ENCODE measurements around the gene CRYBA4.
"Not testable (repeated sequence)": the region's sequence is repeated elsewhere in the genome, so short reads cannot be mapped to it uniquely, and the experiment has no call there.

The CRYBA4 gene

GRCh38 chr22:26609287-26609686, 12.5 kb upstream of the CRYBA4 start:
- DNase-seq (ENCODE audit: extremely low spot score), result no peak
- POLR2A ChIA-PET, result no interaction called here
- CTCF ChIA-PET, result no interaction called here
- TF ChIP-seq PKNOX1 (IDR thresholded peaks at IDR 0.05) (no peak), ARNT (IDR thresholded peaks at IDR 0.05) (no peak), LEF1 (IDR thresholded peaks at IDR 0.05; ENCODE audit: borderline replicate concordance) (no peak), FOXM1 (IDR thresholded peaks at IDR 0.05; ENCODE audit: borderline replicate concordance) (no peak), TARDBP (IDR thresholded peaks at IDR 0.05) (no peak), CTBP1 (IDR thresholded peaks at IDR 0.05; ENCODE audit: borderline replicate concordance) (no peak), FOXK2 (IDR thresholded peaks at IDR 0.05) (no peak), SP1 (IDR thresholded peaks at IDR 0.05) (no peak), L3MBTL2 (conservative IDR thresholded peaks at IDR 0.05) (no peak), HDGF (IDR thresholded peaks at IDR 0.05; ENCODE audit: borderline replicate concordance) (no peak), ELF4 (IDR thresholded peaks at IDR 0.05) (no peak), ZNF384 (IDR thresholded peaks at IDR 0.05) (no peak), FOXA1 (IDR thresholded peaks at IDR 0.05) (no peak)

DNA sequence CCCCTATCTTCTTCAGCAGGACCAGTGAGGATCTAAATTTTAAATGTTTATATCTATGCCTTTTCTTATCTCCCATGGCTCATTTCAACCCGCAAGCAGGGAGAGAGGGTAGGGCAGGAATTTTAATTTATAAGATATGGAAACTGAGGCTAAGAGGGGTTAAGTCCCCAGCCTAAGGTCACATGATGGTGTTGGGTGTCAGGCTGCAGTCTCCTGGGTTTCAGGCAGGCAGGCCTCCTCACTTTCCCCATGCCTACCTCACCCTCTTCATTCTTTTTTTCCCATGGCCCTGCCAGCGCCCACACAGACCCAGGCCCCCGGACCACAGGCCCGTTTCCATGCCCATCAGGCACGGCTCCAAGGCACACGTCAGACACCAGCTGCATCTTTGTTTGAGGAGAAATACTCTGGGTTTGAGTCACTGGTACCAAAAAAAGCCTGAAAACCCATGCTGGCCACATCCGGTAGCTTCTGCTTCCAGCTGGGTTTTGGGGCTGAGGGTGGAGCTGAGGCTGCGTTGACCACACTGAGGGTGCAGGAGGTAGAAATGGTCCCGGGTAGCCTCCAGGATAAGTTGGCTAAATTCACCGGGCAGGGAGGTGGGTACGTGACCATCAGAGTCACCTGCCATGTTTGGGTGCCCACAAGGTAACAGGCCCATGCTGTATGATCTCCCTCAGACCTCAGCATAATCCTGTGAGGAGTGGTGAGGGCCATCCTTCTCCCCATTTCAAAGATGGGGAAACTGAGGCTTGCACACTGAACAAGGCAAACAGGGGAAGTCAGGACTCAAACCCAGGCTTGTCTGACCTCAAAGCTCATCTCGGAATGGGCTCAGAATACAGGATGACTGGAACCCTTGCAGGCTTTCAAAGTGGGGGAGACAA, 11.4 kb upstream of the CRYBA4 start:
- no peak for DNase-seq (ENCODE audit: extremely low spot score)
- ChIA-PET CTCF (no interaction called here), POLR2A (no interaction called here)
- TF ChIP-seq NFRKB (IDR thresholded peaks at IDR 0.05) (no peak), SUZ12 (IDR thresholded peaks at IDR 0.05) (no peak), FOXA1 (IDR thresholded peaks at IDR 0.05) (no peak), CTBP1 (IDR thresholded peaks at IDR 0.05; ENCODE audit: borderline replicate concordance) (no peak), HDGF (IDR thresholded peaks at IDR 0.05; ENCODE audit: borderline replicate concordance) (no peak), ELF4 (IDR thresholded peaks at IDR 0.05) (no peak), TARDBP (IDR thresholded peaks at IDR 0.05) (no peak), L3MBTL2 (conservative IDR thresholded peaks at IDR 0.05) (no peak), FOXM1 (IDR thresholded peaks at IDR 0.05; ENCODE audit: borderline replicate concordance) (no peak), BHLHE40 (IDR thresholded peaks at IDR 0.05; ENCODE audit: borderline replicate concordance) (no peak), FOXK2 (IDR thresholded peaks at IDR 0.05) (no peak), LEF1 (IDR thresholded peaks at IDR 0.05; ENCODE audit: borderline replicate concordance) (no peak), ARNT (IDR thresholded peaks at IDR 0.05) (no peak), ZNF384 (IDR thresholded peaks at IDR 0.05) (no peak), SP1 (IDR thresholded peaks at IDR 0.05) (no peak), PKNOX1 (IDR thresholded peaks at IDR 0.05) (no peak)

DNA sequence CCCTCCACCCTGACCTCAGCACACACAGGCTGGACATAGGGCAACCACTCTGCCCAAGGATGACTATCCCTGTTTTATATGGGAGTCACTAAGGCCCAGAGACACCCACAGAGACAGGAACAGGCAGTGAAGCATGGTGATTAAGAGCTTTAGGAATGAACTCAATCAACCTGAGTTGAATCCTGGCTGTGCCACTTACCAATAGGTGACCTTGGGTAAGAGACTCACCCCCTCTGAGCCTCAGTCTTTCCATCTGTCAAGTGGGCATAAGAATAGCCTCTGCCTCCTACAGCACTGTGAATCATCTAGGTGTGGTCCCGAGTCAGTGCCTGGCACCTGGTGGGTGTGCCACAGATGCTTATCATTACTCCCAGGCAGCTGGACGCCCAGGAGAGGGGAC, 10.8 kb upstream of the CRYBA4 start:
- ChIA-PET POLR2A (no interaction called here), CTCF (no interaction called here)
- no peak for DNase-seq (ENCODE audit: extremely low spot score)
- TF ChIP-seq FOXM1 (IDR thresholded peaks at IDR 0.05; ENCODE audit: borderline replicate concordance), result no peak

- POLR2A ChIA-PET, result no interaction called here
- CTCF ChIA-PET, result no interaction called here
- no peak for DNase-seq (ENCODE audit: extremely low spot score)
- no peak for TF ChIP-seq NFRKB (IDR thresholded peaks at IDR 0.05)
- no peak for TF ChIP-seq ARNT (IDR thresholded peaks at IDR 0.05)
- no peak for TF ChIP-seq BHLHE40 (IDR thresholded peaks at IDR 0.05; ENCODE audit: borderline replicate concordance)
- no peak for TF ChIP-seq TARDBP (IDR thresholded peaks at IDR 0.05)
- no peak for TF ChIP-seq FOXA1 (IDR thresholded peaks at IDR 0.05)
- no peak for TF ChIP-seq HDGF (IDR thresholded peaks at IDR 0.05; ENCODE audit: borderline replicate concordance)
- TF ChIP-seq CTBP1 (IDR thresholded peaks at IDR 0.05; ENCODE audit: borderline replicate concordance), result no peak
- no peak for TF ChIP-seq ELF4 (IDR thresholded peaks at IDR 0.05)
- no peak for TF ChIP-seq ZNF384 (IDR thresholded peaks at IDR 0.05)
- no peak for TF ChIP-seq SUZ12 (IDR thresholded peaks at IDR 0.05)
- no peak for TF ChIP-seq FOXK2 (IDR thresholded peaks at IDR 0.05)
- TF ChIP-seq PKNOX1 (IDR thresholded peaks at IDR 0.05), result no peak
- TF ChIP-seq L3MBTL2 (conservative IDR thresholded peaks at IDR 0.05), result no peak
- no peak for TF ChIP-seq SP1 (IDR thresholded peaks at IDR 0.05)
- no peak for TF ChIP-seq LEF1 (IDR thresholded peaks at IDR 0.05; ENCODE audit: borderline replicate concordance)
- TF ChIP-seq FOXM1 (IDR thresholded peaks at IDR 0.05; ENCODE audit: borderline replicate concordance), result no peak
Measured at GRCh38 chr22:26612652-26613051, 9.1 kb upstream of the CRYBA4 start.

DNA sequence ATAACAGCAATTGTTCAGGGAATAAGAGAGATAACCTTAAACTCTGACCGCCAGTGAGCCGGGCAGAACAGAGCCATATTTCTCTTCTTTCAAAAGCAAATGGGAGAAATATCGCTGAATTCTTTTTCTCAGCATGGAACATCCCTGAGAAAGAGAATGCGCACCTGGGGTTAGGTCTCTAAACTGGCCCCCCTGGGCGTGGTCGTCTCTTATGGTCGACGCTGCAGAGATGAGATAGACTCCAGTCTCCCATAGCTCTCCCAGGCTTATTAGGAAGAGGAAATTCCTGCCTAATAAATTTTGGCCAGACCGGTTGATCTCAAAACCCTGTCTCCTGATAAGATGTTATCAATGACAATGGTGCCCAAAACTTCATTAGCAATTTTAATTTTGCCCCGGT, 8.0 kb upstream of the CRYBA4 start:
- DNase-seq (ENCODE audit: extremely low spot score); POLR2A ChIA-PET; CTCF ChIA-PET: not testable (repeated sequence)

GRCh38 chr22:26614322-26614721, 7.4 kb upstream of the CRYBA4 start:
- no peak for DNase-seq (ENCODE audit: extremely low spot score)
- ChIA-PET CTCF (no interaction called here), POLR2A (no interaction called here)
- TF ChIP-seq L3MBTL2 (conservative IDR thresholded peaks at IDR 0.05), result no peak
- TF ChIP-seq ELF4 (IDR thresholded peaks at IDR 0.05), result no peak
- TF ChIP-seq FOXK2 (IDR thresholded peaks at IDR 0.05), result no peak
- TF ChIP-seq PKNOX1 (IDR thresholded peaks at IDR 0.05), result no peak
- TF ChIP-seq NFRKB (IDR thresholded peaks at IDR 0.05), result no peak
- TF ChIP-seq FOXA1 (IDR thresholded peaks at IDR 0.05), result no peak
- no peak for TF ChIP-seq SUZ12 (IDR thresholded peaks at IDR 0.05)
- no peak for TF ChIP-seq ZNF384 (IDR thresholded peaks at IDR 0.05)
- TF ChIP-seq LEF1 (IDR thresholded peaks at IDR 0.05; ENCODE audit: borderline replicate concordance), result no peak
- no peak for TF ChIP-seq SP1 (IDR thresholded peaks at IDR 0.05)
- no peak for TF ChIP-seq HDGF (IDR thresholded peaks at IDR 0.05; ENCODE audit: borderline replicate concordance)
- no peak for TF ChIP-seq CTBP1 (IDR thresholded peaks at IDR 0.05; ENCODE audit: borderline replicate concordance)
- no peak for TF ChIP-seq TARDBP (IDR thresholded peaks at IDR 0.05)
- no peak for TF ChIP-seq ARNT (IDR thresholded peaks at IDR 0.05)
- TF ChIP-seq BHLHE40 (IDR thresholded peaks at IDR 0.05; ENCODE audit: borderline replicate concordance), result no peak
- TF ChIP-seq FOXM1 (IDR thresholded peaks at IDR 0.05; ENCODE audit: borderline replicate concordance), result no peak
